Inflammatory macrophage treated with lipopolysaccharide for 4 hours (primary cell): ENCODE data around the gene PC.

Experiments
- DNase-seq: peaks from one replicate; pipeline ENCODE4 v3.0.0-alpha.2; 2020

The PC gene

GRCh38 chr11:66864924-66865697 lies 93.1 kb downstream of the PC start:
- no peak for DNase-seq

GRCh38 chr11:66864172-66864901 lies 93.8 kb downstream of the PC start:
- DNase-seq, result no peak

- no peak for DNase-seq
Measured at GRCh38 chr11:66863428-66864125, 94.6 kb downstream of the PC start.

- DNase-seq, result no peak
Measured at GRCh38 chr11:66862559-66863037, 95.6 kb downstream of the PC start.

- no peak for DNase-seq
Measured at GRCh38 chr11:66861774-66862558, 96.2 kb downstream of the PC start.

GRCh38 chr11:66861038-66861773 lies 97.0 kb downstream of the PC start:
- DNase-seq, result no peak

- no peak for DNase-seq
Measured at GRCh38 chr11:66860449-66860831, 97.7 kb downstream of the PC start.

GRCh38 chr11:66859686-66860448 lies 98.3 kb downstream of the PC start:
- no peak for DNase-seq

- DNase-seq, result no peak
Measured at GRCh38 chr11:66858939-66859685, 99.1 kb downstream of the PC start.

GRCh38 chr11:66858186-66858938 lies 99.8 kb downstream of the PC start:
- DNase-seq, result no peak

- DNase-seq, result no peak
Measured at GRCh38 chr11:66857927-66858185, 100.3 kb downstream of the PC start.

GRCh38 chr11:66857234-66857926 lies 100.8 kb downstream of the PC start:
- no peak for DNase-seq

- peak; percentile 53 for DNase-seq
Measured at GRCh38 chr11:66856496-66857233, 101.5 kb downstream of the PC start, which contains the start of gene LRFN4. TSS of gene LRFN4 (plus strand) at chr11:66857064. CDS start at chr11:66857745, 681 bp downstream.

GRCh38 chr11:66855574-66856495 lies 102.3 kb downstream of the PC start:
- DNase-seq, result peak; percentile 94

GRCh38 chr11:66854729-66855211 lies 103.4 kb downstream of the PC start:
- DNase-seq, result no peak

- DNase-seq, result no peak
Measured at GRCh38 chr11:66854231-66854661, 103.9 kb downstream of the PC start.
